ENCODE data around the gene ZCCHC24.

DNA sequence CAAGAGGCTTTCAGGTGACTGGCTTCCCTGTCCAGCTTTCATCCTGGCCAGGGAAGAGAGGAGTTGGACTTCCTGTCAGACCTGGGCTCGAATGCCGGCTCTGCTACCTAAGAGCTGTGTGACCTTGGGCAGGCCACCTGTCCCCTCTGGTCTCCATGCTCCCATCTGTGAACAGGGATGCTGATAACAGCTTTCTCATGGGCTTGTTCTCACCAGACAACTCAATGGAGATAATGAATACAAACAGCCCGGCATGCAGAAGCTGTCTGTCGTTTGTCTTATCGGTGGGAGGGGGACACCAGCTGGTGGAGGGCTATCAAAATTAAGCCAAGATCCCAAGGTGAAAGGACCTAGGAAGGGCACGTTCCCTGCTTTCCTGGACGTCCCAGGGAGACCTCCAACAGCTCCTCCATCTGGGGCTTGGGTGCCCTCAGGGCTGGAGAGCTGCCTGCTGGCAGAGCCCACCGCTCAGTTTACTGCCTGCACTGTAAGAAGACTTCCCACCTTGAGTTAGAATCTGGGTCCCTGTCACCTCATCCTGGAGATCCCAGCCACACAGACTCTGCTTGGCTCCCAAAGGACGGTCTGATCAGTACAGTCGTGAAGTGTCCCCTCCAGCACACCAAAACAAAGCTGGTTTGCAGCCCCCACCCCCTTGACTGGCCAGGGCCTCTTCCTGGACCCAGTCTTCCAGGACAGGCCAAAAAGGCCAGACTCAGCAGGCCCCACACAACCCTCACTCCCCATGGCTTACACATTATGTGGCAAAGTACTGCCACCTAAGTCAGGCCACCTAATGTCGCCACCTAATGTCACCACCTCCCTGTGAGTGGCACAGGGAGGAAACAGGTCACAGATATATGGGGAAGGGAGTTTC lies 57.2 kb downstream of the ZCCHC24 start:
- TF ChIP-seq, protein P1, sequence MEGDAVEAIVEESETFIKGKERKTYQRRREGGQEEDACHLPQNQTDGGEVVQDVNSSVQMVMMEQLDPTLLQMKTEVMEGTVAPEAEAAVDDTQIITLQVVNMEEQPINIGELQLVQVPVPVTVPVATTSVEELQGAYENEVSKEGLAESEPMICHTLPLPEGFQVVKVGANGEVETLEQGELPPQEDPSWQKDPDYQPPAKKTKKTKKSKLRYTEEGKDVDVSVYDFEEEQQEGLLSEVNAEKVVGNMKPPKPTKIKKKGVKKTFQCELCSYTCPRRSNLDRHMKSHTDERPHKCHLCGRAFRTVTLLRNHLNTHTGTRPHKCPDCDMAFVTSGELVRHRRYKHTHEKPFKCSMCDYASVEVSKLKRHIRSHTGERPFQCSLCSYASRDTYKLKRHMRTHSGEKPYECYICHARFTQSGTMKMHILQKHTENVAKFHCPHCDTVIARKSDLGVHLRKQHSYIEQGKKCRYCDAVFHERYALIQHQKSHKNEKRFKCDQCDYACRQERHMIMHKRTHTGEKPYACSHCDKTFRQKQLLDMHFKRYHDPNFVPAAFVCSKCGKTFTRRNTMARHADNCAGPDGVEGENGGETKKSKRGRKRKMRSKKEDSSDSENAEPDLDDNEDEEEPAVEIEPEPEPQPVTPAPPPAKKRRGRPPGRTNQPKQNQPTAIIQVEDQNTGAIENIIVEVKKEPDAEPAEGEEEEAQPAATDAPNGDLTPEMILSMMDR (IDR thresholded peaks at IDR 0.05): no peak
- TF ChIP-seq POLR2A (IDR thresholded peaks at IDR 0.05): no peak
